LNCAP (cell line): Measurements from ENCODE around the gene PROSER1.

Source experiments
- TF ChIP-seq, protein P1 (sequence below): fragments of 450-650 bp; IDR thresholded peaks from 2 replicates; pipeline ENCODE4 v1.5.1; 2017; ENCODE audit warnings: mild to moderate bottlenecking

Gene PROSER1

DNA sequence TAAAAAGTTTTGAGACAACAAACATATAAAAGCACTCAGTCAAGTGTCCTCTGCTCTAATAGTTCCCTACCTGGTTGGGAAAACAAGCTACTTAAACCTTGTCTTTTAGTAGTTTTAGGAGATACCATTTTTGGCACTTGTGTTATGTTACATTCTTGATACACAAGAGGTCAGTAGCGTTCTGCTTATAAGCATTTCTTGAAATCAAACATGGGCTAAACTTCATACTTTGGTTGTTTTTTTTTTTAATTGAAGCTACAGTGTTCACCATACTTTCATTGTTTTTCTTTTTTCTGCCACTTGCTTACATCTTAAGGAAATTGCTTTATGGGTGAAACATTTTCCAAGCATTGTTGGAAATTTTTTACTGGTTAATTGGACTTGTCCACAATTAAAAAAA is 13.3 kb upstream of the PROSER1 start:
- TF ChIP-seq, protein P1, sequence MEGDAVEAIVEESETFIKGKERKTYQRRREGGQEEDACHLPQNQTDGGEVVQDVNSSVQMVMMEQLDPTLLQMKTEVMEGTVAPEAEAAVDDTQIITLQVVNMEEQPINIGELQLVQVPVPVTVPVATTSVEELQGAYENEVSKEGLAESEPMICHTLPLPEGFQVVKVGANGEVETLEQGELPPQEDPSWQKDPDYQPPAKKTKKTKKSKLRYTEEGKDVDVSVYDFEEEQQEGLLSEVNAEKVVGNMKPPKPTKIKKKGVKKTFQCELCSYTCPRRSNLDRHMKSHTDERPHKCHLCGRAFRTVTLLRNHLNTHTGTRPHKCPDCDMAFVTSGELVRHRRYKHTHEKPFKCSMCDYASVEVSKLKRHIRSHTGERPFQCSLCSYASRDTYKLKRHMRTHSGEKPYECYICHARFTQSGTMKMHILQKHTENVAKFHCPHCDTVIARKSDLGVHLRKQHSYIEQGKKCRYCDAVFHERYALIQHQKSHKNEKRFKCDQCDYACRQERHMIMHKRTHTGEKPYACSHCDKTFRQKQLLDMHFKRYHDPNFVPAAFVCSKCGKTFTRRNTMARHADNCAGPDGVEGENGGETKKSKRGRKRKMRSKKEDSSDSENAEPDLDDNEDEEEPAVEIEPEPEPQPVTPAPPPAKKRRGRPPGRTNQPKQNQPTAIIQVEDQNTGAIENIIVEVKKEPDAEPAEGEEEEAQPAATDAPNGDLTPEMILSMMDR, result peak; percentile 53

DNA sequence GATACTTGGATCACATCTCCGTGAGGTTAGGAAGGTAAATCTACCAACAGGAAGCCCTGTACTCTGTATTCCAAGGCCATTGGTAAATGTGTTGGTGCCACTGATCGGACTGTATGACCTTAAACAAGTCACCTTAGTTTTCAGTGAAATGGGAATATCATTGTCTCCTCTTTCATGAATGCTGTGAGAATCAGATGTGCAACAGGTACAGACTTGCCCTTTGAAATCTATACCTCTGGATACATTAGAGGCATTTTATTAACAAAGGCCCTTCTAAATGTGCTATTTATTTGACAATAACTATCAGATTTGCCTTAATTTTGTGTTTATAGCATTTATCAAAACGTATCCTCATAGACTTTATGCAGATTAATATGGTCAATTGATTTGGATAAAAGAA is 11.4 kb upstream of the PROSER1 start:
- TF ChIP-seq, protein P1, result no peak

DNA sequence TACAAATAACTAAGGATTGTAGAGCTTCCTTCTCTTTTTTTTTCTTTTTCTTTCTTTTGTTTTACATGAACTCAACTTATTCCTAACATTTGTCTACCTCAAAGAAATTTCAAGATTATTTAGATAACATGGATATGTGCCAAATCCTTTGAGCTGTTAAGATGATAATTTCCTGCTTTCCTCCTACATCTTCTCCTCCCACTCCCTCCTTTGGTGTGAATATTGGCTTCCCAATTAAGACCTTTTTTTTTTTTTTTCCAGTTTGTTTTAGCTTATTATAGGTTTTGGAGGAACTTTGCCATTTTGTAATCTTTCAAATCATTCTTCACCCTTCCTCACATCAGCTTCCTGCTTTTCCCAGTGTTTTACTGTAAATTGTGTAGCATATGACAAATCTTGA is 10.9 kb upstream of the PROSER1 start:
- TF ChIP-seq, protein P1, result no peak

GRCh38 chr13:39047560-39047959 is 9.7 kb upstream of the PROSER1 start:
- TF ChIP-seq, protein P1, result peak; percentile 21; the same call in 1 of the 2 replicates

- TF ChIP-seq, protein P1, result no peak
Measured at GRCh38 chr13:39044536-39044935, 6.6 kb upstream of the PROSER1 start.

DNA sequence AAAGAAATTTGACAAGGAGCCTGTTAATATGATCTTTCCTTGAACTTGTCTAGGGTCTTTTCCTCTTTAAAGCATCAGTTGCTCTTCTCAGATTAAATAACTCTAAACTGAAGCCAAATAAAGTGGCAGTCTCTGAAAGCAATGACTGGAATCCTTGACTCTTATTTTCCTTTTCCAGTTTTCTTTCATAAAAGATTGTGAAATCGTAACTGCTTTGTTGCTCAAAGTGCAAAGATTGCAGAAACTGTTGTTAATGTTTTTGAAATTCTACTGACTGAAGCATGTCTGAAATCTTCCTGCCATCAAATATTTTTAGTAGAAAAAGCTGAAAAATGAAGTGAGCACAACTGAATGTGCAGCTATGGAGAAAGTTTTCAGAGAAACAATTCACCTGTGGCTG is 2.3 kb upstream of the PROSER1 start:
- TF ChIP-seq, protein P1, result no peak

- TF ChIP-seq, protein P1, result no peak
Measured at GRCh38 chr13:39039041-39039440, 1.2 kb upstream of the PROSER1 start.

GRCh38 chr13:39038569-39039030 is 711 bp upstream of the PROSER1 start:
- TF ChIP-seq, protein P1, result no peak
